HepG2 (cell line): ENCODE measurements around the gene PANK2. TPM values are rescaled to one million over a fixed set of nuclear protein-coding genes. Genes with fewer than 3 reads are reported as not detected.

Experiments used
- ATAC-seq: fragments of 200-7000 bp; cut with Tn5 transposase; 3 replicates; pipeline ENCODE4 v1.9.1; 2020; ENCODE audit warnings: mild to moderate bottlenecking, moderate library complexity
- BruUV-seq: library from RNA; stranded (reverse); fragments of 400-500 nt; replicated peaks from 2 replicates; lab custom pipeline; 2021; lab: Mats Ljungman, UMichigan
- CTCF ChIA-PET: fragments of 300-600 bp; formaldehyde crosslinking; extraction: SDS; loops from one replicate; lab custom pipeline; 2021; ENCODE audit warnings: low total read pairs, inconsistent platforms, low intra/inter-chr PET ratio; lab: Yijun Ruan, JAX
- POLR2A ChIA-PET: fragments of 350-600 bp; sonication (Branson Sonifier 250); formaldehyde crosslinking; loops from one replicate; lab custom pipeline; 2020; ENCODE audit warnings: antibody characterized with exemption, inconsistent platforms; lab: Yijun Ruan, JAX
- DNase-seq: peaks from one replicate; pipeline ENCODE4 v3.0.0-alpha.2; 2015; ENCODE audit warnings: low spot score
- FAIRE-seq: peaks from 3 replicates; lab custom pipeline; 2011; peaks lifted over from hg19 to GRCh38; lab: Jason Lieb, UNC
- H2AFZ ChIP-seq: one replicate; pipeline ENCODE4 v1.6.1; 2011; ENCODE audit warnings: low read length, inconsistent platforms
- H3K27ac ChIP-seq: fragments of 300-600 bp; 3 replicates; pipeline ENCODE4 v1.8.0; 2011; ENCODE audit warnings: mixed run types, mild to moderate bottlenecking, mixed read lengths, low read length, inconsistent platforms; ENCODE audit not compliant: insufficient read depth; ENCODE audit errors: extremely low read length
- H3K27me3 ChIP-seq, 2 experiments: fragments of 200-600 bp in 1 of 2; 2 replicates in 1 of 2; 3 replicates in 1 of 2; pipeline versions ENCODE4 v1.6.0 to v1.8.0; 2011; ENCODE audit warnings: low read length in 2 of 2, mild to moderate bottlenecking in 2 of 2, moderate library complexity in 2 of 2, inconsistent platforms in 1 of 2; ENCODE audit not compliant: insufficient read depth in 2 of 2, control insufficient read depth in 1 of 2
- H3K36me3 ChIP-seq, 2 experiments: fragments of 200-600 bp in 1 of 2; replicated peaks in 1 of 2; 2 replicates in 1 of 2; 3 replicates in 1 of 2; pipeline versions ENCODE4 v1.5.1 to v1.8.0; 2011; ENCODE audit warnings: low read length in 2 of 2, inconsistent platforms in 1 of 2; ENCODE audit not compliant: insufficient read depth in 2 of 2, control insufficient read depth in 1 of 2
- H3K4me1 ChIP-seq: 2 replicates; pipeline ENCODE4 v1.5.1; 2012; ENCODE audit warnings: low read length, inconsistent platforms; ENCODE audit not compliant: insufficient read depth
- H3K4me2 ChIP-seq: 2 replicates; pipeline ENCODE4 v1.6.0; 2011; ENCODE audit warnings: low read depth, low read length, inconsistent platforms
- H3K4me3 ChIP-seq, 3 experiments: fragments of 200-600 bp in 1 of 3; sonication (generic), shearing (Covaris generic) in 1 of 3; replicated peaks in 1 of 3; 2 replicates each; pipeline ENCODE4 v1.5.1; 2011 to 2016; ENCODE audit warnings: low read length in 3 of 3, inconsistent platforms in 2 of 3, low read depth in 2 of 3, mild to moderate bottlenecking in 2 of 3, control low read depth in 1 of 3, mixed read lengths in 1 of 3; ENCODE audit not compliant: insufficient read depth in 1 of 3
- H3K79me2 ChIP-seq: one replicate; pipeline ENCODE4 v1.6.1; 2011; ENCODE audit warnings: low read length, inconsistent platforms; ENCODE audit not compliant: insufficient read depth
- H3K9ac ChIP-seq: 2 replicates; pipeline ENCODE4 v1.6.0; 2011; ENCODE audit warnings: mild to moderate bottlenecking, low read depth, low read length, inconsistent platforms; ENCODE audit not compliant: insufficient read depth
- H3K9me3 ChIP-seq: 2 replicates; pipeline ENCODE4 v1.5.1; 2012; ENCODE audit warnings: mild to moderate bottlenecking, low read length
- H4K20me1 ChIP-seq: 2 replicates; pipeline ENCODE4 v1.6.0; 2011; ENCODE audit warnings: inconsistent platforms, mild to moderate bottlenecking, low read length, moderate library complexity; ENCODE audit not compliant: insufficient read depth
- ATRX ChIP-seq: sonication (generic); formaldehyde crosslinking; IDR thresholded peaks from 2 replicates; pipeline ENCODE4 v1.4.0; 2020; ENCODE audit warnings: missing genetic modification reagents, borderline replicate concordance
- DBP ChIP-seq: sonication (generic); formaldehyde crosslinking; IDR thresholded peaks from 2 replicates; pipeline ENCODE4 v1.4.0; 2020; ENCODE audit warnings: missing genetic modification reagents; ENCODE audit errors: not compliant biosample characterization
- ELF4 ChIP-seq: sonication (generic); formaldehyde crosslinking; IDR thresholded peaks from 2 replicates; pipeline ENCODE4 v1.5.0; 2020; ENCODE audit warnings: missing genetic modification reagents, mild to moderate bottlenecking, moderate library complexity, borderline replicate concordance
- ESRRA ChIP-seq: sonication (generic); formaldehyde crosslinking; IDR thresholded peaks from 2 replicates; pipeline ENCODE4 v1.5.1; 2020; ENCODE audit warnings: mild to moderate bottlenecking, low read depth, missing genetic modification reagents
- FOXO4 ChIP-seq: sonication (generic); formaldehyde crosslinking; conservative IDR thresholded peaks from 2 replicates; pipeline ENCODE4 v1.8.1; 2023; ENCODE audit warnings: missing genetic modification reagents
- KLF12 ChIP-seq: sonication (generic); formaldehyde crosslinking; IDR thresholded peaks from 2 replicates; pipeline ENCODE4 v1.4.0; 2020; ENCODE audit warnings: missing genetic modification reagents, borderline replicate concordance
- MLXIP ChIP-seq: sonication (generic); formaldehyde crosslinking; IDR thresholded peaks from 2 replicates; pipeline ENCODE4 v1.9.0; 2021; ENCODE audit warnings: missing genetic modification reagents, borderline replicate concordance
- TARDBP ChIP-seq: sonication (generic); formaldehyde crosslinking; IDR thresholded peaks from 2 replicates; pipeline ENCODE4 v1.8.0; 2022; ENCODE audit warnings: mild to moderate bottlenecking, missing genetic modification reagents
- ZBTB20 ChIP-seq: sonication (generic); formaldehyde crosslinking; IDR thresholded peaks from 2 replicates; pipeline ENCODE4 v1.8.1; 2023; ENCODE audit warnings: missing genetic modification reagents, low read depth, mild to moderate bottlenecking, borderline replicate concordance
- ZBTB42 ChIP-seq: sonication (generic); formaldehyde crosslinking; IDR thresholded peaks from 2 replicates; pipeline ENCODE4 v1.5.0; 2020; ENCODE audit warnings: mild to moderate bottlenecking, missing genetic modification reagents
- ZC3H13 ChIP-seq: sonication (generic); formaldehyde crosslinking; IDR thresholded peaks from 2 replicates; pipeline ENCODE4 v1.8.1; 2023; ENCODE audit warnings: mild to moderate bottlenecking, missing genetic modification reagents, moderate library complexity
- WGBS: methylation state at CpG from one replicate; pipeline ENCODE4 v1.1.6; 2017; ENCODE audit warnings: low lambda C conversion rate; 5-methylcytosine and 5-hydroxymethylcytosine counted together
- in situ Hi-C: cut with HindIII; loops from 2 replicates; pipeline ENCODE4 v1.10.0; 2017; ENCODE audit warnings: low pct_unique_long_range_greater_than_20kb; ENCODE audit not compliant: extremely low pct_ligation_motif_present
- intact Hi-C: fragments of 100-400 bp; cut with micrococcal nuclease; formaldehyde crosslinking; loops from one replicate; pipeline ENCODE4 v1.10.0; 2022; ENCODE audit not compliant: unreplicated experiment
- polyA plus RNA-seq, 8 experiments: library from polyadenylated mRNA; depleted of rRNA in 3 of 8; stranded (reverse) in 7 of 8; unstranded in 1 of 8; fragments of >200 nt; fragmentation: Illumina TruSeq in 4 of 8; extraction: Trizol in 4 of 8; gene quantifications; 2 replicates each; pipeline versions ENCODE4 v1.2.1 to v1.2.3, GENCODE V29; 2011 to 2016; ENCODE audit warnings: low read depth in 4 of 8, missing spikeins in 1 of 8, mixed read lengths in 1 of 8; ENCODE audit not compliant: insufficient read depth in 1 of 8
- total RNA-seq, 5 experiments: library from RNA; depleted of rRNA; stranded (reverse); fragments of >200 nt; fragmentation: Illumina TruSeq; extraction: Trizol; gene quantifications; 2 replicates each; pipeline ENCODE4 v1.2.3, GENCODE V29; 2016; ENCODE audit warnings: low read depth in 1 of 5

The PANK2 gene
- total and polyA plus RNA-seq, 2 of the 13 experiments (the other 11 are each of a cell fraction or from before 2014, with no cell fraction given), result 39.2 to 123 TPM

- no peak for TF ChIP-seq TARDBP (CRISPR knock-in tag)
- TF ChIP-seq ATRX (CRISPR knock-in tag), result no peak
- no peak for TF ChIP-seq KLF12 (CRISPR knock-in tag)
- no peak for TF ChIP-seq ZC3H13
- no peak for TF ChIP-seq ZBTB42
- no peak for TF ChIP-seq ZBTB20 (CRISPR knock-in tag)
- TF ChIP-seq DBP (CRISPR knock-in tag), result no peak
- TF ChIP-seq ELF4 (CRISPR knock-in tag), result no peak
- no peak for TF ChIP-seq FOXO4 (CRISPR knock-in tag)
- TF ChIP-seq MLXIP (CRISPR knock-in tag), result no peak
- no peak for TF ChIP-seq ESRRA (CRISPR knock-in tag)
- Histone ChIP-seq H3K4me2 (no peak overlapping the region), H3K79me2 (no peaks in the 10 kb centered on the region), H3K4me3 (no peak overlapping the region), H2AFZ (no peak overlapping the region), H3K27ac (no peak overlapping the region), H3K27me3 (no peaks in the 10 kb centered on the region), H3K36me3 (no peaks in the 10 kb centered on the region; a peak in 2 of 5 replicates), H3K9ac (no peak overlapping the region), H4K20me1 (no peaks in the 10 kb centered on the region), H3K9me3 (no peaks in the 10 kb centered on the region), H3K4me1 (peaks cover 11% of the 10 kb centered on the region)
- no TSS peak for BruUV-seq
- FAIRE-seq, result no peak
- POLR2A ChIA-PET, result no interaction called here
- 90% methylated on average over 5 of the region's 5 CpGs for WGBS
- CTCF ChIA-PET, result no interaction called here
- DNase-seq, result no peak
- no peak for ATAC-seq
- in situ Hi-C loops, result no loop called here
- intact Hi-C loops, result no loop called here
Measured at GRCh38 chr20:3934624-3935023, 45.4 kb downstream of the PANK2 start.
